Astrocyte of the spinal cord (primary cell): ENCODE results near the gene ABI3.
"Not testable (repeated sequence)": the region's sequence is repeated elsewhere in the genome, so short reads cannot be mapped to it uniquely, and the experiment has no call there.

ENCODE experiments used
- DNase-seq: peaks from one replicate; pipeline ENCODE4 v3.0.0; 2011; ENCODE audit warnings: low read depth, low spot score
- H3K4me3 ChIP-seq: 2 replicates; pipeline ENCODE4 v1.5.1; 2011; ENCODE audit warnings: low read depth, mild to moderate bottlenecking, low read length, moderate library complexity
- in situ Hi-C: cut with HindIII; loops from 2 replicates; pipeline ENCODE4 v1.10.0; 2017; ENCODE audit warnings: low sequenced_read_pairs
- TF ChIP-seq, protein P1 (sequence below): IDR thresholded peaks from 2 replicates; pipeline ENCODE4 v1.5.1; 2012; ENCODE audit warnings: low read depth, mild to moderate bottlenecking, low read length, inconsistent platforms

Gene ABI3

GRCh38 chr17:49180303-49180702 is 30.2 kb upstream of the ABI3 start:
- no peak overlapping the region for H3K4me3 ChIP-seq
- DNase-seq, result peak; percentile 43
- TF ChIP-seq, protein P1, sequence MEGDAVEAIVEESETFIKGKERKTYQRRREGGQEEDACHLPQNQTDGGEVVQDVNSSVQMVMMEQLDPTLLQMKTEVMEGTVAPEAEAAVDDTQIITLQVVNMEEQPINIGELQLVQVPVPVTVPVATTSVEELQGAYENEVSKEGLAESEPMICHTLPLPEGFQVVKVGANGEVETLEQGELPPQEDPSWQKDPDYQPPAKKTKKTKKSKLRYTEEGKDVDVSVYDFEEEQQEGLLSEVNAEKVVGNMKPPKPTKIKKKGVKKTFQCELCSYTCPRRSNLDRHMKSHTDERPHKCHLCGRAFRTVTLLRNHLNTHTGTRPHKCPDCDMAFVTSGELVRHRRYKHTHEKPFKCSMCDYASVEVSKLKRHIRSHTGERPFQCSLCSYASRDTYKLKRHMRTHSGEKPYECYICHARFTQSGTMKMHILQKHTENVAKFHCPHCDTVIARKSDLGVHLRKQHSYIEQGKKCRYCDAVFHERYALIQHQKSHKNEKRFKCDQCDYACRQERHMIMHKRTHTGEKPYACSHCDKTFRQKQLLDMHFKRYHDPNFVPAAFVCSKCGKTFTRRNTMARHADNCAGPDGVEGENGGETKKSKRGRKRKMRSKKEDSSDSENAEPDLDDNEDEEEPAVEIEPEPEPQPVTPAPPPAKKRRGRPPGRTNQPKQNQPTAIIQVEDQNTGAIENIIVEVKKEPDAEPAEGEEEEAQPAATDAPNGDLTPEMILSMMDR, result peak; percentile 85
- in situ Hi-C loops, result no loop called here

GRCh38 chr17:49180998-49181635 is 29.4 kb upstream of the ABI3 start:
- in situ Hi-C loops, result no loop called here

GRCh38 chr17:49183341-49183740 is 27.2 kb upstream of the ABI3 start:
- H3K4me3 ChIP-seq, result no peak overlapping the region
- DNase-seq, result no peak
- TF ChIP-seq, protein P1, result no peak
- in situ Hi-C loops, result no loop called here

More at GRCh38 chr17:49180998-49181635, 29.4 kb upstream of the ABI3 start:
- H3K4me3 ChIP-seq, result no peak overlapping the region
- DNase-seq, result no peak
- TF ChIP-seq, protein P1, result no peak

GRCh38 chr17:49183801-49184200 is 26.7 kb upstream of the ABI3 start:
- in situ Hi-C loops, result no loop called here
- TF ChIP-seq, protein P1, result no peak
- no peak for DNase-seq

GRCh38 chr17:49184522-49184921 is 26.0 kb upstream of the ABI3 start:
- in situ Hi-C loops, H3K4me3 ChIP-seq, DNase-seq: not testable (repeated sequence)

More at GRCh38 chr17:49183801-49184200, 26.7 kb upstream of the ABI3 start:
- H3K4me3 ChIP-seq, result no peak overlapping the region

- DNase-seq, in situ Hi-C loops, H3K4me3 ChIP-seq: not testable (repeated sequence)
These were observed 25.1 kb upstream of the ABI3 start for GRCh38 chr17:49185381-49185780.

- TF ChIP-seq, protein P1, result no peak
- DNase-seq, result no peak
- in situ Hi-C loops, result no loop called here
- H3K4me3 ChIP-seq, result no peak overlapping the region
These were observed 23.2 kb upstream of the ABI3 start for GRCh38 chr17:49187301-49187700.

- TF ChIP-seq, protein P1, result no peak
- in situ Hi-C loops, result no loop called here
- H3K4me3 ChIP-seq, result no peak overlapping the region
- no peak for DNase-seq
These were observed 19.6 kb upstream of the ABI3 start for GRCh38 chr17:49190932-49191331.
